HL-60 (cell line): ENCODE data around the gene TTC24.

Source experiments
- DNase-seq, 2 experiments: peaks; one replicate each; pipeline ENCODE4 v3.0.0-alpha.2; 2010 to 2020; ENCODE audit warnings: low read depth in 1 of 2, low spot score in 1 of 2
- H3K27ac ChIP-seq: fragments of 250-450 bp; sonication (Bioruptor Pico); replicated peaks from 2 replicates; pipeline ENCODE4 v1.5.1; 2020; ENCODE audit warnings: mild to moderate bottlenecking, moderate library complexity
- H3K27me3 ChIP-seq: fragments of 250-450 bp; sonication (Bioruptor Pico); 2 replicates; pipeline ENCODE4 v1.5.1; 2021; ENCODE audit warnings: mild to moderate bottlenecking, moderate library complexity; ENCODE audit not compliant: insufficient read depth, poor library complexity, severe bottlenecking
- H3K4me3 ChIP-seq: replicated peaks from 2 replicates; pipeline ENCODE4 v1.5.1; 2011; ENCODE audit warnings: mild to moderate bottlenecking, control low read depth, low read length; ENCODE audit not compliant: insufficient read depth
- CTCF ChIP-seq: IDR thresholded peaks from one replicate; pipeline ENCODE4 v1.5.1; 2011; ENCODE audit warnings: low read length, control low read depth, inconsistent platforms; ENCODE audit not compliant: insufficient read depth
- GABPA ChIP-seq: IDR thresholded peaks from 2 replicates; pipeline ENCODE4 v1.6.1; 2012; ENCODE audit warnings: low read depth
- POLR2AphosphoS5 ChIP-seq: IDR thresholded peaks from 2 replicates; pipeline ENCODE4 v1.6.1; 2012; ENCODE audit warnings: low read depth
- REST ChIP-seq: IDR thresholded peaks from 2 replicates; pipeline ENCODE4 v1.6.1; 2012; ENCODE audit warnings: low read depth; ENCODE audit not compliant: insufficient replicate concordance
- SPI1 ChIP-seq: IDR thresholded peaks from 2 replicates; pipeline ENCODE4 v1.6.1; 2012; ENCODE audit warnings: low read depth, mild to moderate bottlenecking, borderline replicate concordance

Gene TTC24

GRCh38 chr1:156591181-156591431 is 11.6 kb downstream of the TTC24 start:
- no peak for DNase-seq
- H3K27ac ChIP-seq, result peak overlapping the region; percentile 76

GRCh38 chr1:156591432-156592157 is 12.1 kb downstream of the TTC24 start, which contains the start of gene NAXE:
Gene NAXE, plus strand, starts transcription at chr1:156591776. Its CDS starts 29 bp downstream, at chr1:156591805.
- Histone ChIP-seq H3K4me3 (peak within 1 kb of the TSS; percentile 80), H3K27ac (peak within 1 kb of the TSS; percentile 76), H3K27me3 (no peaks in the 10 kb centered on the region)
- DNase-seq, result peak; percentile 69 to 78
- TF ChIP-seq REST (no peak), CTCF (no peak), POLR2AphosphoS5 (peak; percentile 55), GABPA (no peak)

More at GRCh38 chr1:156591181-156591431, 11.6 kb downstream of the TTC24 start:
- Histone ChIP-seq H3K4me3 (peak overlapping the region; percentile 80), H3K27me3 (no peaks in the 10 kb centered on the region)
- TF ChIP-seq SPI1, result no peak
- TF ChIP-seq CTCF, result no peak
- no peak for TF ChIP-seq POLR2AphosphoS5
- no peak for TF ChIP-seq GABPA
- TF ChIP-seq REST, result no peak

GRCh38 chr1:156592158-156592909 is 12.8 kb downstream of the TTC24 start:
- TF ChIP-seq GABPA (no peak), POLR2AphosphoS5 (0 out of 2 replicates have a peak, but pooled peaks have one; percentile 32)
- H3K27me3 ChIP-seq, result no peaks in the 10 kb centered on the region
- no peak for DNase-seq
- H3K4me3 ChIP-seq, result peak overlapping the region; percentile 80
- H3K27ac ChIP-seq, result peak overlapping the region; percentile 76

- no peak for DNase-seq
- no peak for TF ChIP-seq GABPA
- TF ChIP-seq REST, result no peak
- peak; percentile 61 for TF ChIP-seq POLR2AphosphoS5
- no peak overlapping the region; the same call in 1 of the 2 replicates for H3K27ac ChIP-seq
- H3K4me3 ChIP-seq, result peak overlapping the region; percentile 80
- no peaks in the 10 kb centered on the region for H3K27me3 ChIP-seq
Observed at GRCh38 chr1:156592910-156593660, 13.6 kb downstream of the TTC24 start.
